ENCODE results near the gene FSIP1. TPM values are rescaled to one million over a fixed set of nuclear protein-coding genes. Genes with fewer than 3 reads are reported as not detected.

The FSIP1 gene
- total RNA-seq, 2 experiments from 2014 or later: 0.22 to 0.34 TPM

DNA sequence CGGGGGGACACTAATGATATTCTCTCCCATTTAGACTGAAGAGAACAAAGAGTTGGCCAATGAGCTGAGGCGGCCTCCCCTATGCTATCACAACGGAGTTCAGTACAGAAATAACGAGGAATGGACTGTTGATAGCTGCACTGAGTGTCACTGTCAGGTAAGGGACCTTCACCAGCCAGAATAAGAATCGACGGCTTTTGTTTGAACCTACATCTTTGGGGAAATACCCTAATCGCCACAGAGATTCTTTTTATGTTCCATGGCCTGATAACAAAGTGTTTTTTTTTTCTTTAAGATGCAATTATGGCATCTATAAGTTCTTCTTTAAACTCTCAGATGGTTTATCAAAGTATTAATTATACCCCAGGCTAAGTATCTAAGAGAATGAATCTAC is 198.4 kb downstream of the FSIP1 start:
- Mint-ChIP-seq H3K4me1 (ENCODE audit: low read depth) (peaks cover 15% of the 10 kb centered on the region), H3K36me3 (ENCODE audit: low read depth) (no peaks in the 10 kb centered on the region), H3K9me3 (no peaks in the 10 kb centered on the region), H3K4me3 (no peak overlapping the region), H3K27me3 (peaks cover 43% of the 10 kb centered on the region), H3K27ac (no peak overlapping the region)
- H3K36me3 ChIP-seq (ENCODE audit: insufficient read depth, low read length): no peaks in the 10 kb centered on the region
- peaks cover 0 to 13% of the 10 kb centered on the region in 2 experiments for H3K9me3 ChIP-seq (ENCODE audit: control insufficient read depth in 1 of 2, insufficient read depth in 1 of 2, low read length in 2 of 2)
- intact Hi-C loops (cut with DNase I, micrococcal nuclease): loop anchor here (5.0 to 10.0 kb wide), 5 partner anchors 457 to 1139 kb away; no protein-coding TSS in a partner anchor
- H3K27ac ChIP-seq (ENCODE audit: low read depth in 1 of 2, low read length in 2 of 2): no peak overlapping the region
- no peak overlapping the region for H3K4me3 ChIP-seq (ENCODE audit: low read length)
- POLR2A ChIA-PET: interaction anchor here (0.7 kb wide), 1 partner anchor 772 kb away, joined by 3 read pairs; no protein-coding TSS in a partner anchor
- peaks cover 14 to 17% of the 10 kb centered on the region in 2 experiments for H3K27me3 ChIP-seq (ENCODE audit: control insufficient read depth in 1 of 2, insufficient read depth in 2 of 2, low read length in 2 of 2)
- TF ChIP-seq, protein P1, sequence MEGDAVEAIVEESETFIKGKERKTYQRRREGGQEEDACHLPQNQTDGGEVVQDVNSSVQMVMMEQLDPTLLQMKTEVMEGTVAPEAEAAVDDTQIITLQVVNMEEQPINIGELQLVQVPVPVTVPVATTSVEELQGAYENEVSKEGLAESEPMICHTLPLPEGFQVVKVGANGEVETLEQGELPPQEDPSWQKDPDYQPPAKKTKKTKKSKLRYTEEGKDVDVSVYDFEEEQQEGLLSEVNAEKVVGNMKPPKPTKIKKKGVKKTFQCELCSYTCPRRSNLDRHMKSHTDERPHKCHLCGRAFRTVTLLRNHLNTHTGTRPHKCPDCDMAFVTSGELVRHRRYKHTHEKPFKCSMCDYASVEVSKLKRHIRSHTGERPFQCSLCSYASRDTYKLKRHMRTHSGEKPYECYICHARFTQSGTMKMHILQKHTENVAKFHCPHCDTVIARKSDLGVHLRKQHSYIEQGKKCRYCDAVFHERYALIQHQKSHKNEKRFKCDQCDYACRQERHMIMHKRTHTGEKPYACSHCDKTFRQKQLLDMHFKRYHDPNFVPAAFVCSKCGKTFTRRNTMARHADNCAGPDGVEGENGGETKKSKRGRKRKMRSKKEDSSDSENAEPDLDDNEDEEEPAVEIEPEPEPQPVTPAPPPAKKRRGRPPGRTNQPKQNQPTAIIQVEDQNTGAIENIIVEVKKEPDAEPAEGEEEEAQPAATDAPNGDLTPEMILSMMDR (IDR thresholded peaks at IDR 0.05): no peak
- H3K4me1 ChIP-seq (ENCODE audit: insufficient read depth, low read length): peaks cover 27% of the 10 kb centered on the region
- CTCF ChIA-PET: no interaction called here
- DNase-seq (no peak), ATAC-seq (ENCODE audit: poor library complexity) (no peak)

DNA sequence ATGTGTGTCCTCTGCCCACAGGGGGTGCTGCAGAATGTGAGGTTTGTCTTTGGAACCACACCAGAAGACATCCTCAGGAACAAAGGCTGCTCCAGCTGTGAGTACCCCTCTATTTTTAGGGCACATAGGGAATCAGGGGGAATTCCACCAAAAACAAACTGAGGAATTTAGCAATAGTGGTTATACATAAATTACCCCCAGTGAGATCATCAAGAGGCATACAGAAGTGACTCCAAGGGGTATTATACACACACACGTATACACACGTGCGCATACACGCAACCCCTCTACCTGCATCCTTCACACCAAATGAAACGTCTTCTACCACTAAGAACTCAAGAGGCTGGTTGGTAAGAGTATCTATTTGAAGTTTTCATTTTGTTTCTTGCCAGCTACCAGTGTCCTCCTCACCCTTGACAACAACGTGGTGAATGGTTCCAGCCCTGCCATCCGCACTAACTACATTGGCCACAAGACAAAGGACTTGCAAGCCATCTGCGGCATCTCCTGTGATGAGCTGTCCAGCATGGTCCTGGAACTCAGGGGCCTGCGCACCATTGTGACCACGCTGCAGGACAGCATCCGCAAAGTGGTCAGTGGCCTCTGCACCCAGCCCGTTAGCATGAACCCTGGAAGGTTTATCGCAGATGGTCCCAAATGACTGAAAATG is 198.9 kb downstream of the FSIP1 start:
- Mint-ChIP-seq H3K4me3 (no peak overlapping the region), H3K27ac (no peak overlapping the region), H3K4me1 (ENCODE audit: low read depth) (peaks cover 15% of the 10 kb centered on the region), H3K36me3 (ENCODE audit: low read depth) (no peaks in the 10 kb centered on the region), H3K9me3 (no peaks in the 10 kb centered on the region), H3K27me3 (peaks cover 48% of the 10 kb centered on the region)
- Histone ChIP-seq H3K36me3 (ENCODE audit: insufficient read depth, low read length) (no peaks in the 10 kb centered on the region), H3K27ac (ENCODE audit: low read depth in 1 of 2, low read length in 2 of 2) (no peak overlapping the region), H3K9me3 (ENCODE audit: control insufficient read depth in 1 of 2, insufficient read depth in 1 of 2, low read length in 2 of 2) (peaks cover 0 to 9% of the 10 kb centered on the region in 2 experiments), H3K4me1 (ENCODE audit: insufficient read depth, low read length) (peaks cover 27% of the 10 kb centered on the region), H3K4me3 (ENCODE audit: low read length) (no peak overlapping the region), H3K27me3 (ENCODE audit: control insufficient read depth in 1 of 2, insufficient read depth in 2 of 2, low read length in 2 of 2) (peaks cover 17 to 19% of the 10 kb centered on the region in 2 experiments)
- POLR2A ChIA-PET: interaction anchor here (0.7 kb wide), 1 partner anchor 772 kb away, joined by 3 read pairs; no protein-coding TSS in a partner anchor
- ATAC-seq (ENCODE audit: poor library complexity) (no peak), DNase-seq (peak in 5 of 14 experiments; percentile 4 to 47 (median 32))
- intact Hi-C loops (cut with DNase I, micrococcal nuclease): loop anchor here (5.0 to 10.0 kb wide), 5 partner anchors 456 to 1139 kb away; no protein-coding TSS in a partner anchor
- TF ChIP-seq, protein P1 (IDR thresholded peaks at IDR 0.05): no peak
- CTCF ChIA-PET: interaction anchor here (1.0 kb wide), 1 partner anchor 10 kb away, joined by 3 read pairs; no protein-coding TSS in a partner anchor

DNA sequence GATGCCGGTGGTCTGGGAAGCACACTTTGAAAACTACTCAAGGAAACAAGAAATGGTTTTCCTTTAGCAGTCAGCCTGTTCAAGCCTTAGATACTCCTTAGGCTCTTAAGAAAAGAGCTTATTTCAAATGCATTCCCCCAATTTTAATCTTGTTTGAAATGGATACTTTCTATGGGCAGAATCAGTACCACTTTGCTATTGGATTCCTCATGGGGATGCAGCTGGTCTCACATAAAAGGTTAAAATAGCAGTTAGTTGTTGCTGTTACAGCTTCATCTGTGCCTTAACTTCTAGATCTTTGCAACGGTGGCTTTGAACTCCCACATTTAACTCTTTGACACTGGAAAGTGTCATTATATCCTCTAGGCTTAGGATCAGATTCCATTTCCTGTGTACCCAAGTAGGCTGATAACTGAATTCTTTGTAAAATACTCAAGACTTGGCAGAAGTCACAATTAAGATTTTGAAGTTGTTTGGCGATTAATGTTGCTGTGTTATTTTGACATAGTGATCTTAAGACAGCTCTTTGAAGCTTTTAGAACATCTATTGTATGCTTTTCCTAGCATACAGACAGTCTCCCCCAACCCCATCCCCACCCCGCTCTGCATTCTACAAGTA is 199.6 kb downstream of the FSIP1 start:
- intact Hi-C loops (cut with DNase I, micrococcal nuclease): loop anchor here (5.0 to 10.0 kb wide), 5 partner anchors 456 to 1138 kb away; no protein-coding TSS in a partner anchor
- Mint-ChIP-seq H3K9me3 (no peaks in the 10 kb centered on the region), H3K4me3 (no peak overlapping the region), H3K27me3 (peaks cover 55% of the 10 kb centered on the region), H3K36me3 (ENCODE audit: low read depth) (no peaks in the 10 kb centered on the region), H3K27ac (no peak overlapping the region), H3K4me1 (ENCODE audit: low read depth) (peaks cover 15% of the 10 kb centered on the region)
- Histone ChIP-seq H3K36me3 (ENCODE audit: insufficient read depth, low read length) (no peaks in the 10 kb centered on the region), H3K27me3 (ENCODE audit: control insufficient read depth in 1 of 2, insufficient read depth in 2 of 2, low read length in 2 of 2) (peaks cover 17 to 19% of the 10 kb centered on the region in 2 experiments), H3K9me3 (ENCODE audit: control insufficient read depth in 1 of 2, insufficient read depth in 1 of 2, low read length in 2 of 2) (peaks cover 0 to 9% of the 10 kb centered on the region in 2 experiments), H3K4me1 (ENCODE audit: insufficient read depth, low read length) (peaks cover 27% of the 10 kb centered on the region), H3K27ac (ENCODE audit: low read depth in 1 of 2, low read length in 2 of 2) (no peak overlapping the region), H3K4me3 (ENCODE audit: low read length) (no peak overlapping the region)
- CTCF ChIA-PET: interaction anchor here (1.0 kb wide), 1 partner anchor 11 kb away, joined by 3 read pairs; no protein-coding TSS in a partner anchor
- TF ChIP-seq, protein P1 (IDR thresholded peaks at IDR 0.05): no peak
- DNase-seq: no peak
- POLR2A ChIA-PET: interaction anchor here (1.5 kb wide), 1 partner anchor 42 kb away, joined by 4 read pairs; no protein-coding TSS in a partner anchor
- no peak for ATAC-seq (ENCODE audit: poor library complexity)

Measured in CD4-positive, alpha-beta T cell (primary cell).